Mononuclear cell (primary cell): ENCODE results near the gene DSG3. TPM values are rescaled to one million over a fixed set of nuclear protein-coding genes. Genes with fewer than 3 reads are reported as not detected.
"Not testable (repeated sequence)": the region's sequence is repeated elsewhere in the genome, so short reads cannot be mapped to it uniquely, and the experiment has no call there.

Experiments used
- H3K27me3 ChIP-seq: 2 replicates; pipeline ENCODE4 v1.6.0; 2011; ENCODE audit warnings: low read length, control low read depth; ENCODE audit not compliant: insufficient read depth
- H3K4me1 ChIP-seq: 2 replicates; pipeline ENCODE4 v1.5.1; 2011; ENCODE audit warnings: mild to moderate bottlenecking, low read length, control low read depth; ENCODE audit not compliant: insufficient read depth
- H3K4me3 ChIP-seq: 2 replicates; pipeline ENCODE4 v1.5.1; 2011; ENCODE audit warnings: mild to moderate bottlenecking, low read length, moderate library complexity
- H3K9me3 ChIP-seq: 2 replicates; pipeline ENCODE4 v1.5.1; 2011; ENCODE audit warnings: low read depth, mild to moderate bottlenecking, control low read depth, low read length
- total RNA-seq: library from RNA; depleted of rRNA; stranded (reverse); fragments of >200 nt; gene quantifications from one replicate; pipeline ENCODE4 v1.2.3, GENCODE V29; 2012

DSG3 gene
- total RNA-seq, 1 donor: not detected

DNA sequence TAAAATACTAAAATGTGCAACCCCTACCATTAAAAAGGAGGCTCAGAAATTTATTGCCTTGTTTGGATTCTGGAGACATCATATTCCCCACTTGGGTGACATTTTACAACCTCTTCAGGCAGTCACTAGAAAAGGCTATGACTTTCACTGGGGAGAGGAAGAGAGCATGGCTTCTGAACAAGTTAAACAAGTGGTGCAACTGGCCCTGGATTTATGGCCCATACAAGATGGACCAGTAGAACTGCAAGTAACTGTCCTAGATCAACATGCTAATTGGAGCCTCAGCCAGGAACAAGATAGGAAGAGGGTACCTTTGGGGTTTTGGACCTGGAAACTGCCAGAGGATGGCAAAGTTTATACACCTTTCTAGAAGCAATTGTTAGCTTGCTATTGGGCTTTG is 46.4 kb downstream of the DSG3 start:
- Histone ChIP-seq H3K27me3 (peaks cover 27% of the 10 kb centered on the region), H3K4me1 (peaks cover 7% of the 10 kb centered on the region), H3K9me3 (no peaks in the 10 kb centered on the region), H3K4me3 (no peak overlapping the region)

DNA sequence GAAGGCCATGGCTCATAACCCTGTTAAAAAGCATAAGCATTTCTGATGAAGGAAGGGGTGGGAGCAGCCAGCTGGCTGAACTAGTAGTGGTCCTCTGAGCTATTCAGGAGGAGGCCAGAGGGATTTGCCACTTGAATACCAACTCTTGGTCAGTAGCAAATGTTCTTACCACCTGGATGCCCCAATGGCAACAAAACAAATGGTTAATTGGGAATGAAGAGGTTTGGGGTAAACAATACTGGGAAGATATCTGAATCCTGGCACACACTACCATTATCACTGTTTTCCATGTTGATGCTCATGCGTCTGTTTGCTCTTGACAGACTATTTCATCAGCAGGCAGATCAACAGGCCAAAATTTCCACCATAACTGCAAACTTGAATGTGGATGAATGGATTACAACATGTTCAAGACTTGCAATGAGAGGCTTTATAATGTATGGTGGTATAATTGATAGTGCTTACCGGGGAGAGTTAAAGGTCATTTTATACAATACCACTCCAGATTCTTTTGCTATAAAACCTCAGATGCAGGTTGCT is 47.2 kb downstream of the DSG3 start:
- H3K9me3 ChIP-seq, H3K4me1 ChIP-seq, H3K4me3 ChIP-seq: not testable (repeated sequence)
- peaks cover 35% of the 10 kb centered on the region for H3K27me3 ChIP-seq

DNA sequence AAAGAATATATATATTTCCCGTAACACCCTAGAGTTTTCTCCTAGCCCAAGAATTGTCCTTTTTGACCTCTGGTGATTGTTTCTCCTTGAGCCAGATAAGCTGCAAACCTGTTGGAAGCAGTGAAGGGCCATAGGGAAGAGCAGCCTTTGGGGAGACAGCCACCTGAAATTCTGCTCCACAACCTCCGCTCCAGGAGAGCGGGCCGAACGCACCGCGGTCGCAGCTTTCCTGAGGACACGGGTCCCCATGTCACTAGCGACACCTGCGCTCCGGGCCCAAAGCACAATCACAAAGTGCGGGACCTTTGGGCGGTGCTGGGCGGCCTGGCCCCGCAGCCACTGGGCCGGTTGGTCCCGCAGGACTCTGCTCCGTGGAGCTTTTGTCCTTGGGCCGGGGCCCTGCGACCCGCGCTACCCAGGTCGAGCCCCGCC is 49.9 kb downstream of the DSG3 start:
- Histone ChIP-seq H3K27me3 (peaks cover 45% of the 10 kb centered on the region), H3K4me1 (peaks cover 10% of the 10 kb centered on the region), H3K9me3 (no peaks in the 10 kb centered on the region), H3K4me3 (no peak overlapping the region)

DNA sequence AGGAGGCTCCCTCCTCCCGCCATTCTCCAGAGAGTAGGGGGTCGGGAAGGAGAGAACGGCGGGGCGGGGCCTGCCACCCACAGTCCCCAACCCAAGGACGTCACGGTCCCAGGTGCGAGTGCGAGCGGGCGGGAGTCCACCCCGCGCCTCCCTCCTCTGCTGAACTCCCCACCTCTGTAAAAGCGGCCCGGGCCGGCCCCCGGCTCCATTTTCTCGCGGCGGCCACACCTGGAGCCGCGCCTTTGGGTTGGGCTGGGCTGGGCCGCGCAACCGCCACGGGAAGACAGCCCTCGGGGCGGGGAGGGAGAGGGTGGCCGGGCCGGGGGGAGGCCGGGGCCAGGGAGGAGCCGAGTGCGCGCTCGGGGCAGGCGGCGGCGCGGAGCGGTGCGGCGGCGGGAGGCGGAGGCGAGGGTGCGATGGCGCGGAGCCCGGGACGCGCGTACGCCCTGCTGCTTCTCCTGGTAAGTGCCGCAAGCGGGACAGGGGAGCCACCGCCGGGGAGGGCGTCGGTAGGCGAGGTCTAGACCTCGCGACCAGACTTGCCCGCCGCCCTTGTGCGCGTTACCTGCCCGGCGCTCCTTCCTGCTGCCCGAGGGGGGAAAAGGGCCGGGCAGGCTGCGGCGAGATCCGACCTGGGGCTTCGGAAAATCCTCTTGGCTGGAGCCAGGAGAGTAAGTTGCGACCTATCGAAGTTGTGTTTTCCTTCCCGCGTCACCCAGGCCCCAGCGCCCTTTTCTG is 50.5 kb downstream of the DSG3 start, which contains the start of gene DSG2:
TSS of gene DSG2 (plus strand) at position 342 of the 738 bp plus-strand sequence. CDS start at position 417, 75 bp downstream.
- H3K9me3 ChIP-seq: no peaks in the 10 kb centered on the region
- peaks cover 45% of the 10 kb centered on the region for H3K27me3 ChIP-seq
- H3K4me3 ChIP-seq: peak within 1 kb of the TSS; percentile 15
- peaks cover 10% of the 10 kb centered on the region for H3K4me1 ChIP-seq

DNA sequence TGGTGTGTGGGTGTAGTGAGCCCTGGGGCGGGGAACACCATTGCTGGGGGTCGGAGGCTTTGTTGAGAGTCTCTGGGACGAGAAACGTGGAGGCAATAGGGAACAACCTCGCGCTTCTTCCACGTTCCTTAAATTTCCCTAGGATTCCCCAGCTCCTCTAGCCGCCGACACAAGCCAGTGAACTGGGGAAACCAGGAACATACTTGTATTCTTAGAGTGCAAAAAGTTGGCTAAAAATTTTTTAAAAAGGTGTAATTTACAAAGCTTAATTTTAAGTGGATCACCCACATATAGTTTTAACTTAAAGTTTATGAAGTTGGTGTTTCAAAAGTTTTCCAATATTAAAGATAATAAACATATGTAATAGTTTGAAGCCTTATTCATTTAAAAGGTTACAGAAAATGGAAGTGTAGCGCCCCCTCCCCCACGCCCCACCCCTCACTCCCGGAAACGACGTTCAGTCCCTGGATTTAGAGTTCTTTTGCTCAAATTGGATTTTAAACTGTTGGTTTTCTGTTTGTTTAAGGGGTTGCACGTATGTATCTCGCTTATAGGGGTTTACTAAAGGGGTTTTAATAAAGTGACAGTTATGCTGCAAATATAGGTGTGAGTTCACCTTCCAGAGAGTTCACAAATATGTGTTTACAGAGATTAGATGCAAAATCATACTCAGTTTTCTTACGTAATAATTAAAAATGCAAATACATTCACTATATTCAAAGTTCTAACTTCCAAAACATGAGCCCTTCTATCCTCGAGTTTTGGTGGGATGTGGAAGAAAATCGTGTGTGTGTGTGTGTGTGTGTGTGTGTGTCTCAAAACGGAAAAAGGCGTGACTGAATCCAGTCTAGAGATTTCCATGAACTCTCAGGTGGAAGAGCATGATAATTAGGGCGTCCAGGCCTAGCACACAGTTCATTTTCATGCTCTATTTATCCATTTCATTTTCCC is 51.3 kb downstream of the DSG3 start:
- peaks cover 10% of the 10 kb centered on the region for H3K4me1 ChIP-seq
- H3K4me3 ChIP-seq: peak overlapping the region; percentile 15
- no peaks in the 10 kb centered on the region for H3K9me3 ChIP-seq
- H3K27me3 ChIP-seq: peaks cover 45% of the 10 kb centered on the region

DNA sequence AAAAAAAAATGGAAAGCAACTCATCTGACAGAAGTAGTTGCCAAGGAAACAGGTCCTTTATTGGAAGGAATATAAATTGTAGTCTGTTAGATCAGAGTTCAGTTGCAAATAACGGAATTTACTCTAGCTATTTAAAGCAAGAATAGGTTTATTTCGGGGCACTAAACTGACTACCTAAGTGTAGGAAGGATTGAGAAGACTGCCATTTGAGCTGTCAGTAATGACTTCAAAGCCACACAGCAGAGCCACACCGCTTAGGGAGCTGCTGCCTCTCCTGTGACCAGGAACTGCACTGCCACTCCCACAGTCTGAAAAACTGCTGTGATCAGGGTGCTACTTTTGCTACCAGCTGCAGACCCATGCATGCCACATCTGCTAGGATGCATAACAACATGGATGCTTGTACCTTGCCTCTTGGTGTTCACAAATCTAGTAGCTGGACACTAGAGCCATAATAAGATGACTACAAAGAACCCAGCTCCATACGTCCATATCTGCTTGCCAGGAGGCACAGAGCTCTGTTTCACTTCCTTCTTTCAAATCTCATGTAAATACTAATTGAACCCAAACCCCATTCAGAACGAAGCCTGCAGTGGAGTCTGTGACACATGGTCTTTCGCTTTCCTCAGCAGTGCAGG is 52.6 kb downstream of the DSG3 start:
- Histone ChIP-seq H3K9me3 (no peaks in the 10 kb centered on the region), H3K27me3 (peaks cover 45% of the 10 kb centered on the region), H3K4me1 (peaks cover 10% of the 10 kb centered on the region), H3K4me3 (no peak overlapping the region)

DNA sequence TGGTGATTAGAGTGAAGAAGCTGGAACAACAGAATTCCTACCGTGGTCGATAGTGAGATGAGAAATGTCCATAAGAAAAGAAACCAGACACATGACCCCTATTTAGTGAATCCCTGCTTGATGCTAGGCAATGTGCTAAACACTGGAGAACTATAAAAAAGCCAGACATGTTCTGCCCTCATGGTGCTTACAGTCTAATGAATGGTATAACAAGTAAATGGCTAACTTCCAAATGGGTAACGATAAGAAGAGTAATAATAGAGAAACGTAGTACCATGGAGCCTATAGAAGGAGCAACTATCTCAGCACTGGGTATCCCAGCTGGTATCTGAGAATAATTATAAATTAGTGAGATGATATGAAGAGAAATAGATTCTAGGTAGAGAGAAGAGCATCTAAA is 55.5 kb downstream of the DSG3 start:
- Histone ChIP-seq H3K4me1 (peaks cover 10% of the 10 kb centered on the region), H3K4me3 (no peak overlapping the region), H3K27me3 (peaks cover 24% of the 10 kb centered on the region), H3K9me3 (no peaks in the 10 kb centered on the region)

DNA sequence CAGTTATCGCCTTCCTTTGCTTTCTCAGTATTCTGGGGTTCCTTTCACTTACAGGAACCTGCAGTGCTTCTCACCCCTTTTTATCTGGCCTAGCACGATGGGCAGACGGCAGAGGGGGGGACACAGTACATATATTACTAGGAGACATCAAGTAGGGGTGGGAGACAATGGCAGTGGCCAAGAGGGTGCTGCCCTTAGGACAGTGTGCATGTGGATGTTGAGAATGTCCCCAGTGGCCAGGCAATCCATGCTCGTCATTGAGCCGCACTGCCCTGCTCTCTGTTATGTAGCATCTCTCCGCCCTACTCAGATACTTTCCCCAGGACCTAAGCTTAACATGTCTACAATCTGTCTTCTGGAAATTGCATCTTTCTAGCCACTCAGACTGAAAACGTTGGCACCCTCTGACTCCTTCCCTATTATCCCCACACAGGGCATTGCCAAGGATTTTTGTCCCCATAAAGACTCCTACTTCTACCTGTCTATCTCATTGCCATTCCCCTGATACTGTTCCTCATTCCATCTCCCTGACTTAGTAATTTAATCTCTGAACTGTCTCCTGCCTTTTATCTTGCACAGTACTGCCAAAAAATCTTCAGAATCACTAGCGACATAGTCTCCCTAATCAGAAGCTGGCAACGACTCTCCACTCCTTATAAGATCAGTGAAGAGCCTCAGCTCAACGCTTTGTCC is 57.1 kb downstream of the DSG3 start:
- Histone ChIP-seq H3K9me3 (no peaks in the 10 kb centered on the region), H3K4me3 (no peak overlapping the region), H3K4me1 (peaks cover 3% of the 10 kb centered on the region), H3K27me3 (peaks cover 12% of the 10 kb centered on the region)

DNA sequence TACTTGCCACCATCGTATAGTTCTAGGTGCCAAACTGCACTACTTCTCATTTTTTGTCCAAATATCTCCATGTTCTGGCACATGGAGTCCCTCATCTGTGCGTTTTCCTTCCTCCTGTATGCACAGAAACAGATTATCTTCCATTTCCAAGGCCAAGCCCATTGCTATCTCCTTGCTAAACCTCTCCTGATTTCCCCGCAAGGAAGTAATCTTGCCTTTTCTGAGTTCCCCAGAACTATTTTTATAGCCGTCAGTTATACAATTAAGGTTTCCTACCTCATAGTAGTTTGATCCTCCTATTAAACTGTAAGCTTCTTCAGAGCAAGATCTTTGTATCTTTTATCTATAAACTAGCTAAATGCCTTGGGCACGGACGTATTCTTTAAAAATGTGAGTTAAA is 57.6 kb downstream of the DSG3 start:
- peaks cover 6% of the 10 kb centered on the region for H3K27me3 ChIP-seq
- no peak overlapping the region for H3K4me3 ChIP-seq
- H3K9me3 ChIP-seq: no peaks in the 10 kb centered on the region
- peaks cover 2% of the 10 kb centered on the region for H3K4me1 ChIP-seq

DNA sequence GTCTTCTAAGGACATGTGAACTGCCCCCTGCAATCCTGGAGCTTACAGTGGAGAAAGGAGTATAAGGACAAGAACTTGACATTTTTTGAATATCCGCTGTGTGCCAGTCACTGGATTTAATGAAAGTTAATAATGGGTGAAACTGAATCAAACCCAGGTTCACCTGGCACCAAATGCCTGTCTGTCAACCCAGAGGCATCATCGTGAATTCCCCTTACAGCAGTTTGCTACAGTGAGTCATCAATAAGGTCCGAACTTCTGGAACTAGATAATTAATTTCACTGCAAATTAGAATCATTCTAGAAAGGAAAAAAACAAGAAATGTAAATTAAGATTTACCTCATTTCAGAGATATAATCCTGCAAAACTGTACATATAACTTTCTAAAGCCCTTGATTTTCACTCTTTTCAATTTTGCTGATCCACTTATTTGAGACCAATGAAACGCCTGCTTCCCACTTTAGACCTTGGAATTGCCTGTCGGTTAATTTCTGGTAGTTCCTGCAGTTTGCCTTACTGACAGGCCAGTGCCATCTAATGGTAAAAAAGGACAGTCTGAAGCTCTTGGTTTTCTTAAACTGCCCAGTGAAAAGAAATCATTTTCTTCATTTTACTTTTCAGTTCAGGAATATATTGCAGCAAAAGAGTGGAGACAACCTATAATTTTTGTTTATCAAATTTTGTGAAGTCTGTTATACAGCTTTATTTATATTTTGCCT is 58.6 kb downstream of the DSG3 start:
- no peak overlapping the region for H3K4me3 ChIP-seq
- no peaks in the 10 kb centered on the region for H3K4me1 ChIP-seq
- H3K27me3 ChIP-seq: no peaks in the 10 kb centered on the region
- H3K9me3 ChIP-seq: no peaks in the 10 kb centered on the region

DNA sequence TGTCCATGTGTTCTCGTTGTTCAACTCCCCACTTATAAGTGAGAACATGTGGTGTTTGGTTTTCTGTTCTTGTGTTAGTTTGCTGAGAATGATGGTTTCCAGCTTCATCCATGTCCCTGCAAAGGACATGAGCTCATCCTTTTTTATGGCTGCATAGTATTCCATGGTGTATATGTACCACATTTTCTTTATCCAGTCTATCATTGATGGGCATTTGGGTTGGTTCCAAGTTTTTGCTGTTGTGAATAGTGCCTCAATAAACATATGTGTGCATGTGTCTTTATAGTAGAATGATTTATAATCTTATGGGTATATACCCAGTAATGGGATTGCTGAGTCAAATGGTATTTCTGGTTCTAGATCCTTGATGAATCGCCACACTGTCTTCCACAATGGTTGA is 59.6 kb downstream of the DSG3 start:
- not testable (repeated sequence) for H3K4me3 ChIP-seq, H3K9me3 ChIP-seq, H3K4me1 ChIP-seq, H3K27me3 ChIP-seq

DNA sequence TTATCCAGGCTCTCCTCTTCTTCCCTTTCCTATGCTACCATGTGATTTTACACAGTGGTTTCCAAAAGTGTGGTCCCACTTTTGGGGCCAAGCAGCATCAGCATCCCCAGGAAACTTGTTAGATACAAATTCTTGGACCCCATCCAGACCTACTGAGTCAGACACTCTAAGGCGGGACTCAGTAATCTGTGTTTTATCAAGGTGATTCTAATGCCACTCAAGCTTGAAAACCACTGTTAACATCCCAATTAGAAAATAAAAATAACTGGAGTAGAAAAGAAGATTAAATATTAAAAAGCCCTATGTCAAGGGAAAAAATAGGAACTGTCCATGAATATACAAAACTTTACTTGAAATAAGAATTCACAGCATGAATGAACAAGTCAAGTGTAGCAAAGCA is 61.2 kb downstream of the DSG3 start:
- Histone ChIP-seq H3K9me3 (no peaks in the 10 kb centered on the region), H3K27me3 (no peaks in the 10 kb centered on the region), H3K4me3 (no peak overlapping the region), H3K4me1 (no peaks in the 10 kb centered on the region)

DNA sequence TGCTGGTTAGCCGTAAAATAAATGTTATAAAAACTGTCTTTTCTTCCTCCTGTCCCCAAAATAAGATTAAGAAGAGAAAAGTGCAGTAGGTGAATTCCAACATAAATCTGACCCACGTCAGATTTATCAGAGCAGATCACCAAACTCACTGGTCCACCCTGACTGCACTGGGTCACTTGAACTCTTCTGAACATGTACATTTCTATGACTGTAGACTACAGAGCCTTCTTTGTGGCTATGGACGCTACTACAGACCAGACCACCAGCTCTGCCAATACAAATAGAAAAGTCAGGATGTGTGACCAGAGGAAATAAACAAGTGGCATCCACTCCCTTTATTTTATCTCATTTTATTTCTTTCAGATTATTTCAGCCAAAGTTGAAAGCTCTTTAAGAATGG is 62.0 kb downstream of the DSG3 start:
- H3K4me1 ChIP-seq: no peaks in the 10 kb centered on the region
- H3K4me3 ChIP-seq: no peak overlapping the region
- no peaks in the 10 kb centered on the region for H3K9me3 ChIP-seq
- H3K27me3 ChIP-seq: no peaks in the 10 kb centered on the region

DNA sequence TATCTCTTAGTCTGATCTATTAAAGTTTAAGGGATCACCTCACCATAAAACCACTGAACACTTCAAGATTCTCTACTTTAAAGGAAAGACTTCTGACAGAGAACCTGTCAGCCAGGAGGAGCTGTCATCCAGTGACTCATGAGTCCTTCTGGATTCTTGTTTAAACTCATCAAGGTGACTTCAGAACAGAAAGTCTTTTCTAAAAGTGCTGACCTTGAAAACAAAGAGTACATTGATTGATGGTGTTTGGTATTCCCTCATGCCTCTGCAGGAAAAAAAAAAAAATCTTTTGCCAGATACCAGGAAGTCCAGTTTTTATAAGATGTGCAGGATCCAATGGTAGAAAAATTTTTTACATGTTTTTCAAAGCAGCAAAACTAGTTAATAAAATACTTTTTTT is 62.8 kb downstream of the DSG3 start:
- H3K4me1 ChIP-seq: no peaks in the 10 kb centered on the region
- H3K9me3 ChIP-seq: no peaks in the 10 kb centered on the region
- no peak overlapping the region for H3K4me3 ChIP-seq

More for the DNA sequence above, 62.8 kb downstream of the DSG3 start:
- H3K27me3 ChIP-seq: no peaks in the 10 kb centered on the region
